H1 (cell line): Measurements from ENCODE around the gene TEX29. TPM values are rescaled to one million over a fixed set of nuclear protein-coding genes. Genes with fewer than 3 reads are reported as not detected.

Source experiments
- CTCF ChIA-PET: fragments of 300-600 bp; sonication (Branson Sonifier 250); formaldehyde crosslinking; loops from one replicate; lab custom pipeline; 2021; ENCODE audit not compliant: partially characterized antibody; lab: Charles Lee
- POLR2A ChIA-PET: fragments of 300-600 bp; sonication (Branson Sonifier 250); formaldehyde crosslinking; loops from one replicate; lab custom pipeline; 2021; ENCODE audit warnings: inconsistent platforms; ENCODE audit not compliant: partially characterized antibody; lab: Charles Lee
- DNase-seq, 2 experiments: peaks; one replicate each; pipeline versions ENCODE4 v3.0.0 to v3.0.0-alpha.2; 2010 to 2022; ENCODE audit warnings: low spot score in 2 of 2, low read depth in 1 of 2, mixed read lengths in 1 of 2
- FAIRE-seq: peaks from 2 replicates; lab custom pipeline; 2011; peaks lifted over from hg19 to GRCh38; lab: Jason Lieb, UNC
- H2AFZ ChIP-seq: 2 replicates; pipeline ENCODE4 v1.8.1; 2012; ENCODE audit warnings: low read length, inconsistent platforms
- H2AK5ac ChIP-seq: 2 replicates; pipeline ENCODE4 v1.6.1; 2013; ENCODE audit warnings: low read depth, low read length
- H2BK120ac ChIP-seq: replicated peaks from 2 replicates; pipeline ENCODE3; 2013; ENCODE audit warnings: low read depth, low read length, inconsistent platforms
- H2BK12ac ChIP-seq: 2 replicates; pipeline ENCODE4 v1.6.1; 2013; ENCODE audit warnings: low read depth, low read length
- H2BK15ac ChIP-seq: 2 replicates; pipeline ENCODE4 v1.6.1; 2013; ENCODE audit warnings: low read length
- H2BK20ac ChIP-seq: 2 replicates; pipeline ENCODE4 v1.6.1; 2013; ENCODE audit warnings: low read length
- H2BK5ac ChIP-seq: 2 replicates; pipeline ENCODE4 v1.6.1; 2013; ENCODE audit warnings: low read depth, low read length
- H3K14ac ChIP-seq: 2 replicates; pipeline ENCODE4 v1.6.1; 2013; ENCODE audit warnings: inconsistent platforms; ENCODE audit not compliant: insufficient read length
- H3K18ac ChIP-seq: 2 replicates; pipeline ENCODE4 v1.6.1; 2013; ENCODE audit warnings: low read length; ENCODE audit errors: extremely low read depth
- H3K23ac ChIP-seq: 2 replicates; pipeline ENCODE4 v1.6.1; 2013; ENCODE audit warnings: inconsistent platforms; ENCODE audit not compliant: insufficient read length
- H3K23me2 ChIP-seq: 2 replicates; pipeline ENCODE4 v1.6.1; 2013; ENCODE audit warnings: low read depth, low read length
- H3K27ac ChIP-seq: 2 replicates; pipeline ENCODE4 v1.6.1; 2011; ENCODE audit warnings: low read depth, low read length, inconsistent platforms
- H3K27me3 ChIP-seq, 4 experiments: replicated peaks in 1 of 4; 1 replicate in 1 of 4; 2 replicates in 3 of 4; pipeline versions ENCODE4 v1.6.1 to v1.8.1; 2011 to 2013; ENCODE audit warnings: low read length in 3 of 4, mild to moderate bottlenecking in 3 of 4, inconsistent platforms in 2 of 4, mixed read lengths in 2 of 4, moderate library complexity in 1 of 4; ENCODE audit not compliant: control insufficient read depth in 3 of 4, insufficient read depth in 3 of 4; ENCODE audit errors: extremely low read depth in 1 of 4
- H3K36me3 ChIP-seq, 4 experiments: 2 replicates each; pipeline versions ENCODE4 v1.6.1 to v1.8.1; 2011 to 2013; ENCODE audit warnings: mild to moderate bottlenecking in 4 of 4, low read length in 3 of 4, moderate library complexity in 2 of 4, control low read depth in 1 of 4, inconsistent platforms in 1 of 4; ENCODE audit not compliant: insufficient read depth in 4 of 4, control insufficient read depth in 2 of 4
- H3K4ac ChIP-seq: replicated peaks from 2 replicates; pipeline ENCODE3; 2013; ENCODE audit warnings: low read length, low read depth, mixed read lengths, inconsistent platforms; ENCODE audit not compliant: insufficient read length
- H3K4me1 ChIP-seq, 4 experiments: replicated peaks in 1 of 4; 1 replicate in 1 of 4; 2 replicates in 3 of 4; pipeline versions ENCODE4 v1.6.1 to v1.8.1; 2011 to 2013; ENCODE audit warnings: low read length in 3 of 4, inconsistent platforms in 2 of 4, mixed read lengths in 1 of 4; ENCODE audit not compliant: insufficient read depth in 4 of 4, control insufficient read depth in 3 of 4
- H3K4me2 ChIP-seq, 2 experiments: 2 replicates each; pipeline versions ENCODE4 v1.6.1 to v1.8.1; 2011 to 2013; ENCODE audit warnings: low read depth in 2 of 2, low read length in 2 of 2, control low read depth in 1 of 2, inconsistent platforms in 1 of 2, mild to moderate bottlenecking in 1 of 2; ENCODE audit not compliant: insufficient read depth in 1 of 2
- H3K4me3 ChIP-seq, 4 experiments: fragments of 200-600, 300-600 bp in 1 of 4; sonication (generic), shearing (Covaris generic), sonication (Bioruptor Twin) in 1 of 4; 2 replicates each; pipeline versions ENCODE4 v1.5.1 to v1.8.1; 2011 to 2016; ENCODE audit warnings: low read length in 4 of 4, low read depth in 3 of 4, control low read depth in 2 of 4, inconsistent platforms in 2 of 4, mild to moderate bottlenecking in 2 of 4, mixed read lengths in 1 of 4, moderate library complexity in 1 of 4; ENCODE audit not compliant: insufficient read depth in 2 of 4; ENCODE audit errors: extremely low read depth in 1 of 4
- H3K56ac ChIP-seq: replicated peaks from 2 replicates; pipeline ENCODE3; 2013; ENCODE audit warnings: low read depth, mild to moderate bottlenecking, mixed read lengths, low read length, inconsistent platforms; ENCODE audit not compliant: insufficient read length
- H3K79me1 ChIP-seq: 2 replicates; pipeline ENCODE4 v1.6.1; 2013; ENCODE audit warnings: low read depth, low read length, control low read depth
- H3K79me2 ChIP-seq, 2 experiments: 2 replicates each; pipeline versions ENCODE4 v1.6.1 to v1.8.1; 2012 to 2013; ENCODE audit warnings: low read length in 2 of 2, mild to moderate bottlenecking in 2 of 2, inconsistent platforms in 1 of 2; ENCODE audit not compliant: insufficient read depth in 2 of 2, control insufficient read depth in 1 of 2
- H3K9ac ChIP-seq, 4 experiments: replicated peaks in 1 of 4; 1 replicate in 1 of 4; 2 replicates in 3 of 4; pipeline versions ENCODE4 v1.6.1 to v1.8.1; 2011 to 2013; ENCODE audit warnings: low read depth in 3 of 4, low read length in 3 of 4, control low read depth in 2 of 4, mild to moderate bottlenecking in 2 of 4, moderate library complexity in 2 of 4, inconsistent platforms in 1 of 4; ENCODE audit errors: extremely low read depth in 1 of 4
- H3K9me3 ChIP-seq, 2 experiments: 2 replicates each; pipeline versions ENCODE4 v1.6.1 to v1.8.1; 2012 to 2013; ENCODE audit warnings: mild to moderate bottlenecking in 2 of 2, moderate library complexity in 2 of 2, control low read depth in 1 of 2, inconsistent platforms in 1 of 2, low read depth in 1 of 2, low read length in 1 of 2, mixed read lengths in 1 of 2; ENCODE audit not compliant: insufficient read depth in 2 of 2
- H4K20me1 ChIP-seq, 2 experiments: replicated peaks in 1 of 2; 2 replicates each; pipeline versions ENCODE3 to v1.8.1; 2011 to 2013; ENCODE audit warnings: inconsistent platforms in 2 of 2, low read length in 2 of 2, mild to moderate bottlenecking in 1 of 2; ENCODE audit not compliant: insufficient read depth in 2 of 2, control insufficient read depth in 1 of 2
- H4K5ac ChIP-seq: 2 replicates; pipeline ENCODE4 v1.6.1; 2013; ENCODE audit warnings: low read length, low read depth, mixed read lengths, inconsistent platforms; ENCODE audit not compliant: insufficient read length
- H4K8ac ChIP-seq: 2 replicates; pipeline ENCODE4 v1.8.0; 2013; ENCODE audit warnings: mild to moderate bottlenecking, moderate library complexity, low read length, inconsistent platforms; ENCODE audit not compliant: insufficient read depth; ENCODE audit errors: extremely low read depth
- H4K91ac ChIP-seq: replicated peaks from 2 replicates; pipeline ENCODE3; 2013; ENCODE audit warnings: low read length, mixed read lengths, inconsistent platforms; ENCODE audit not compliant: insufficient read length
- BRCA1 ChIP-seq: IDR thresholded peaks from 2 replicates; pipeline ENCODE4 v1.6.1; 2012; ENCODE audit warnings: low read depth, low read length, improper control_type of control experiment
- CHD1 ChIP-seq: IDR thresholded peaks from 2 replicates; pipeline ENCODE4 v1.6.1; 2012; ENCODE audit warnings: low read depth, low read length, improper control_type of control experiment
- JUN ChIP-seq: IDR thresholded peaks from 2 replicates; pipeline ENCODE4 v1.6.1; 2011; ENCODE audit warnings: low read depth, mild to moderate bottlenecking, improper control_type of control experiment, low read length
- POLR2A ChIP-seq, 2 experiments: IDR thresholded peaks; 1 replicate in 1 of 2; 2 replicates in 1 of 2; pipeline ENCODE4 v1.6.1; 2011; ENCODE audit warnings: low read depth in 2 of 2, low read length in 2 of 2, mild to moderate bottlenecking in 2 of 2; ENCODE audit errors: control extremely low read depth in 1 of 2
- RBBP5 ChIP-seq: IDR thresholded peaks from 2 replicates; pipeline ENCODE4 v1.7.1; 2012; ENCODE audit warnings: low read depth, mild to moderate bottlenecking, inconsistent platforms, low read length, moderate library complexity, borderline replicate concordance
- RXRA ChIP-seq: IDR thresholded peaks from 2 replicates; pipeline ENCODE4 v1.6.1; 2011; ENCODE audit warnings: low read depth, mild to moderate bottlenecking, low read length, moderate library complexity; ENCODE audit not compliant: insufficient read depth
- TEAD4 ChIP-seq: IDR thresholded peaks from 2 replicates; pipeline ENCODE4 v1.6.1; 2012; ENCODE audit warnings: low read depth, low read length, inconsistent platforms, mixed read lengths
- YY1 ChIP-seq: IDR thresholded peaks from 2 replicates; pipeline ENCODE4 v1.6.1; 2011; ENCODE audit warnings: low read depth, mild to moderate bottlenecking, low read length
- WGBS, 2 experiments: shearing (Covaris generic) in 1 of 2; methylation state at CpG; one replicate each; pipeline versions ENCODE4 v1.1.6 to v1.1.7; 2013 to 2015; ENCODE audit warnings: low lambda C conversion rate in 2 of 2, mixed read lengths in 2 of 2, inconsistent platforms in 1 of 2, low coverage in 1 of 2, missing lambda C conversion rate in 1 of 2; ENCODE audit not compliant: insufficient replicate concordance in 2 of 2, insufficient coverage in 1 of 2, insufficient read length in 1 of 2; ENCODE audit errors: extremely low coverage in 1 of 2, missing lambda C conversion rate in 1 of 2; 5-methylcytosine and 5-hydroxymethylcytosine counted together
- polyA plus RNA-seq, 7 experiments: library from polyadenylated mRNA; depleted of rRNA in 3 of 7; stranded (reverse) in 5 of 7; unstranded in 2 of 7; fragments of >200 nt in 5 of 7; fragments of 200-250 nt in 2 of 7; gene quantifications; 1 replicate in 5 of 7; 2 replicates in 1 of 7; 4 replicates in 1 of 7; pipeline versions ENCODE4 v1.2.1 to v1.2.3, GENCODE V29; 2011 to 2013; ENCODE audit warnings: missing spikeins in 2 of 7, mixed read lengths in 2 of 7
- total RNA-seq: library from RNA; stranded (reverse); fragmentation: NEBNext Ultra II Directional; extraction: Animal tissue kit (Norgen Biotek cat#: 25700); gene quantifications from 2 replicates; pipeline ENCODE4 v1.2.1, GENCODE V29; 2021
- TF ChIP-seq, protein P1 (sequence below): IDR thresholded peaks from 2 replicates; pipeline ENCODE4 v1.6.1; 2012; ENCODE audit warnings: low read length, inconsistent platforms

The TEX29 gene
- total and polyA plus RNA-seq, 2 of the 8 experiments (the other 6 are each of a cell fraction or from before 2014, with no cell fraction given), result 0.08 TPM; not detected in 1

DNA sequence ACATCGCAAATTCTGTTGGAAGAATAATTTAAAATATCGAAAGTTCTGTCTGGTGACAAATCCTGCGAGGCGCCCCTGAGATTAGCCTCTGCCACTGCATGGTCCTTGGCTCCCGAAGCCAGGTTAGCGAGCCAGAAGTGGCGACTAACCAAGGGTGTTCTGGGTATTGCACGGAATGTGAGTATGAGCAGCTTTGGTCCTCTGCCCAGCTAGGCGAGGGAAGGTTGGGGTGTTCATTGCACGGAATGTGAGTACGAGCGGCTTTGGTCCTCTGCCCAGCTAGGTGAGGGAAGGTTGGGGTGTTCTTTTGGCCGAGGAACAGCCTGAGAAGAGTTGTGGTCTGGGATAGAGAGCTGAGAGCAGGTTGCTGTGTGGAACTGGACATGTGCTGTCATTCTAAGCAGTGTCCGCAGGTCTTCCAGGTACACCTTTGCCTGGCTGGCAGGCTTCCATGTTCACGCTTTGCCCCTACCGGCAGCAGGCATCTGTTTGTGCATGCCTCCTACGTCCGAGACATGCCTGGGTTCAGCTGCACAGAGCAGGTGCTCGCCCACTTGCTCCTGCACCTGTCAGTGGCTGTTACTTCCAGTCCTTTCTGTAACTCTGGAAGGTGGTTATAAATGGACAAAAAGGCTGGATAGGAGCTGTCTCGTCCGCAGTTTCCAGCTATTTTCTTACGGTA is 18.3 kb upstream of the TEX29 start:
- Histone ChIP-seq H3K56ac (no peak overlapping the region), H3K4me3 (no peak overlapping the region), H2AK5ac (no peak overlapping the region), H4K8ac (peak overlapping the region; percentile 57; the same call in 1 of the 2 replicates), H3K79me1 (no peaks in the 10 kb centered on the region), H3K27ac (no peak overlapping the region), H2BK15ac (no peak overlapping the region), H3K27me3 (no peaks in the 10 kb centered on the region), H4K20me1 (no peaks in the 10 kb centered on the region), H3K14ac (no peak overlapping the region), H2BK5ac (no peak overlapping the region), H3K4me2 (no peak overlapping the region), H3K4ac (no peak overlapping the region), H3K18ac (no peak overlapping the region), H4K91ac (no peak overlapping the region), H3K4me1 (no peaks in the 10 kb centered on the region), H2BK20ac (no peak overlapping the region), H2BK12ac (no peak overlapping the region), H3K9me3 (no peaks in the 10 kb centered on the region), H2AFZ (no peak overlapping the region), H3K9ac (no peak overlapping the region), H3K23me2 (no peaks in the 10 kb centered on the region), H3K36me3 (peaks cover 12 to 54% (median 40%) of the 10 kb centered on the region in 4 experiments; a peak in 5 of 8 replicates), H3K23ac (no peak overlapping the region), H3K79me2 (no peaks in the 10 kb centered on the region), H4K5ac (no peak overlapping the region), H2BK120ac (no peak overlapping the region)
- DNase-seq (no peak), FAIRE-seq (no peak)
- POLR2A ChIA-PET, result interaction anchor here (0.7 kb wide), 1 partner anchor 590 kb away, joined by 3 read pairs; no protein-coding TSS in a partner anchor
- CTCF ChIA-PET, result interaction anchor here (0.7 to 1.1 kb wide), 2 partner anchors 349 to 651 kb away, joined by 3 to 4 read pairs; no protein-coding TSS in a partner anchor
- WGBS, 2 experiments, result 93% methylated on average over 22 of the region's 22 CpGs; no CpG with 5 or more reads in 1 of the 2 experiments
- TF ChIP-seq BRCA1, result no peak
- no peak for TF ChIP-seq RXRA
- TF ChIP-seq JUN, result no peak
- TF ChIP-seq POLR2A (IDR thresholded peaks at IDR 0.05; ENCODE audit: control extremely low read depth in 1 of 2, low read depth in 2 of 2, low read length in 2 of 2), result no peak
- TF ChIP-seq CHD1, result no peak
- no peak for TF ChIP-seq RBBP5
- TF ChIP-seq, protein P1, sequence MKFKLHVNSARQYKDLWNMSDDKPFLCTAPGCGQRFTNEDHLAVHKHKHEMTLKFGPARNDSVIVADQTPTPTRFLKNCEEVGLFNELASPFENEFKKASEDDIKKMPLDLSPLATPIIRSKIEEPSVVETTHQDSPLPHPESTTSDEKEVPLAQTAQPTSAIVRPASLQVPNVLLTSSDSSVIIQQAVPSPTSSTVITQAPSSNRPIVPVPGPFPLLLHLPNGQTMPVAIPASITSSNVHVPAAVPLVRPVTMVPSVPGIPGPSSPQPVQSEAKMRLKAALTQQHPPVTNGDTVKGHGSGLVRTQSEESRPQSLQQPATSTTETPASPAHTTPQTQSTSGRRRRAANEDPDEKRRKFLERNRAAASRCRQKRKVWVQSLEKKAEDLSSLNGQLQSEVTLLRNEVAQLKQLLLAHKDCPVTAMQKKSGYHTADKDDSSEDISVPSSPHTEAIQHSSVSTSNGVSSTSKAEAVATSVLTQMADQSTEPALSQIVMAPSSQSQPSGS, result no peak
- no peak for TF ChIP-seq YY1
- TF ChIP-seq TEAD4, result no peak
